ENCODE data around the gene UNC93A.

GRCh38 chr6:167270499-167271311, 20.4 kb upstream of the UNC93A start:
- TF ChIP-seq CTCF (IDR thresholded peaks at IDR 0.05) = no peak
- TF ChIP-seq POLR2A (IDR thresholded peaks at IDR 0.05) = no peak
